Endodermal cell (in vitro differentiated cells): ENCODE results near the gene BAX. TPM values are rescaled to one million over a fixed set of nuclear protein-coding genes. Genes with fewer than 3 reads are reported as not detected.

Source experiments
- DNase-seq: peaks from one replicate; pipeline ENCODE4 v3.0.0-alpha.2; 2017
- H3K27ac ChIP-seq: 2 replicates; pipeline ENCODE4 v1.5.1; 2013; ENCODE audit warnings: mild to moderate bottlenecking, low read depth, low read length, moderate library complexity
- H3K27me3 ChIP-seq: 2 replicates; pipeline ENCODE4 v1.6.1; 2013; ENCODE audit warnings: mild to moderate bottlenecking, low read length, moderate library complexity; ENCODE audit not compliant: insufficient read depth, control insufficient read depth, poor library complexity, severe bottlenecking
- H3K36me3 ChIP-seq: 2 replicates; pipeline ENCODE4 v1.7.0; 2013; ENCODE audit warnings: mild to moderate bottlenecking, low read length, moderate library complexity; ENCODE audit not compliant: control insufficient read depth, insufficient read depth
- H3K4me1 ChIP-seq: one replicate; pipeline ENCODE4 v1.7.0; 2013; ENCODE audit warnings: low read length; ENCODE audit not compliant: control insufficient read depth, insufficient read depth
- H3K4me3 ChIP-seq: 2 replicates; pipeline ENCODE4 v1.5.1; 2013; ENCODE audit warnings: mild to moderate bottlenecking, low read length, moderate library complexity
- H3K9ac ChIP-seq: 2 replicates; pipeline ENCODE4 v1.6.1; 2013; ENCODE audit warnings: mild to moderate bottlenecking, low read length, moderate library complexity; ENCODE audit not compliant: poor library complexity, severe bottlenecking; ENCODE audit errors: extremely low read depth
- H3K9me3 ChIP-seq: 2 replicates; pipeline ENCODE4 v1.6.1; 2013; ENCODE audit warnings: mild to moderate bottlenecking, low read length, moderate library complexity; ENCODE audit not compliant: control insufficient read depth
- H3K27ac Mint-ChIP-seq: 2 replicates; pipeline ENCODE4 v1.8.0; 2020; ENCODE audit warnings: mixed read lengths
- H3K27me3 Mint-ChIP-seq: 2 replicates; pipeline ENCODE4 v1.8.0; 2021; ENCODE audit warnings: mild to moderate bottlenecking, mixed read lengths; ENCODE audit not compliant: insufficient read depth
- H3K36me3 Mint-ChIP-seq: 2 replicates; pipeline ENCODE4 v1.8.0; 2020; ENCODE audit warnings: low read depth, mixed read lengths
- H3K4me1 Mint-ChIP-seq: 2 replicates; pipeline ENCODE4 v1.8.0; 2020; ENCODE audit warnings: mixed read lengths
- H3K4me3 Mint-ChIP-seq: 2 replicates; pipeline ENCODE4 v1.8.0; 2020; ENCODE audit warnings: mild to moderate bottlenecking, moderate library complexity, mixed read lengths
- H3K9me3 Mint-ChIP-seq: 2 replicates; pipeline ENCODE4 v1.8.0; 2020; ENCODE audit warnings: mild to moderate bottlenecking, mixed read lengths
- CTCF ChIP-seq: fragments of 200-600 bp; sonication (generic); conservative IDR thresholded peaks from 2 replicates; pipeline ENCODE4 v1.5.0; 2021; ENCODE audit warnings: antibody characterized with exemption, mild to moderate bottlenecking
- WGBS, 2 experiments: methylation state at CpG; one replicate each; pipeline versions ENCODE4 v1.1.5 to v1.1.7; 2013; ENCODE audit warnings: missing lambda C conversion rate in 2 of 2, mixed read lengths in 1 of 2; ENCODE audit not compliant: insufficient coverage in 1 of 2, insufficient read length in 1 of 2; 5-methylcytosine and 5-hydroxymethylcytosine counted together
- total RNA-seq, 2 donors: library from RNA; stranded (reverse); fragmentation: NEBNext Ultra II Directional in 1 of 2; extraction: Animal tissue kit (Norgen Biotek cat#: 25700) in 1 of 2; gene quantifications; 2 replicates in 1 of 2; 3 replicates in 1 of 2; pipeline ENCODE4 v1.2.1, GENCODE V29; 2021

The BAX gene
- total RNA-seq, 2 donors from 2014 or later: 172 to 184 TPM

- no peaks in the 10 kb centered on the region for H3K36me3 Mint-ChIP-seq
- no peaks in the 10 kb centered on the region for H3K36me3 ChIP-seq
- peaks cover 5% of the 10 kb centered on the region for H3K27me3 Mint-ChIP-seq
- H3K27ac Mint-ChIP-seq: no peak overlapping the region
- H3K9me3 Mint-ChIP-seq: no peaks in the 10 kb centered on the region
- H3K9me3 ChIP-seq: no peaks in the 10 kb centered on the region
- H3K27ac ChIP-seq: no peak overlapping the region
- H3K9ac ChIP-seq: no peak overlapping the region
- no peak for TF ChIP-seq CTCF
- WGBS, 2 experiments: 90 to 97% methylated on average over 3 of the region's 3 CpGs
- H3K4me3 Mint-ChIP-seq: no peak overlapping the region
- H3K27me3 ChIP-seq: no peaks in the 10 kb centered on the region
- no peak for DNase-seq
- no peaks in the 10 kb centered on the region for H3K4me1 Mint-ChIP-seq
- H3K4me3 ChIP-seq: no peak overlapping the region
- H3K4me1 ChIP-seq: no peaks in the 10 kb centered on the region
These were observed 7.5 kb upstream of the BAX start for GRCh38 chr19:48947258-48947542.

GRCh38 chr19:48950159-48950558 is 4.5 kb upstream of the BAX start:
- DNase-seq: no peak
- Mint-ChIP-seq H3K27me3 (peaks cover 7% of the 10 kb centered on the region), H3K4me3 (no peak overlapping the region), H3K36me3 (peaks cover under 1% of the 10 kb centered on the region), H3K27ac (no peak overlapping the region), H3K9me3 (no peaks in the 10 kb centered on the region), H3K4me1 (peaks cover 3% of the 10 kb centered on the region)
- Histone ChIP-seq H3K4me1 (no peaks in the 10 kb centered on the region), H3K27ac (no peak overlapping the region), H3K4me3 (no peak overlapping the region), H3K9ac (no peak overlapping the region), H3K36me3 (no peaks in the 10 kb centered on the region), H3K9me3 (no peaks in the 10 kb centered on the region), H3K27me3 (no peaks in the 10 kb centered on the region)
- 93% methylated on average over 3 of the region's 3 CpGs for WGBS, 2 experiments
- TF ChIP-seq CTCF: no peak

GRCh38 chr19:48950830-48951519 is 3.7 kb upstream of the BAX start:
- H3K36me3 ChIP-seq: peaks cover 2% of the 10 kb centered on the region
- no peak overlapping the region for H3K27ac Mint-ChIP-seq
- H3K4me1 Mint-ChIP-seq: peaks cover 10% of the 10 kb centered on the region
- no peak overlapping the region for H3K9ac ChIP-seq
- no peak overlapping the region for H3K4me3 Mint-ChIP-seq
- TF ChIP-seq CTCF: no peak
- H3K4me1 ChIP-seq: no peaks in the 10 kb centered on the region
- DNase-seq: no peak
- peaks cover 7% of the 10 kb centered on the region for H3K27me3 Mint-ChIP-seq
- H3K36me3 Mint-ChIP-seq: peaks cover 7% of the 10 kb centered on the region
- no peak overlapping the region for H3K4me3 ChIP-seq
- no peaks in the 10 kb centered on the region for H3K9me3 Mint-ChIP-seq
- no peaks in the 10 kb centered on the region for H3K27me3 ChIP-seq
- H3K9me3 ChIP-seq: no peaks in the 10 kb centered on the region
- WGBS, 2 experiments: 85 to 93% methylated on average over 7 to 8 of the region's 9 CpGs
- H3K27ac ChIP-seq: no peak overlapping the region
